A549 (cell line): ENCODE measurements around the gene BACH1. TPM values are rescaled to one million over a fixed set of nuclear protein-coding genes. Genes with fewer than 3 reads are reported as not detected.

Experiments used
- ATAC-seq, 2 experiments: fragments of 200-7000 bp in 1 of 2; fragments of >200 bp in 1 of 2; cut with Nextera tagmentation in 1 of 2; cut with Tn5 transposase in 1 of 2; 3 replicates each; pipeline versions ENCODE4 v1.8.0 to v1.9.1; 2018 to 2020; ENCODE audit warnings: mild to moderate bottlenecking in 1 of 2, moderate library complexity in 1 of 2
- CTCF ChIA-PET: fragments of 300-600 bp; sonication (Branson Sonifier 250); formaldehyde crosslinking; extraction: SDS; loops from one replicate; lab custom pipeline; 2021; ENCODE audit warnings: antibody characterized with exemption, inconsistent platforms; lab: Yijun Ruan, JAX
- POLR2A ChIA-PET: fragments of 350-600 bp; formaldehyde crosslinking; extraction: SDS; loops from one replicate; lab custom pipeline; 2021; ENCODE audit warnings: antibody characterized with exemption, inconsistent platforms; lab: Yijun Ruan, JAX
- DNase-seq, 2 experiments: peaks; one replicate each; pipeline versions ENCODE4 v3.0.0 to v3.0.0-alpha.2; 2011 to 2016; ENCODE audit warnings: low read depth in 1 of 2, low spot score in 1 of 2
- FAIRE-seq: peaks from 2 replicates; lab custom pipeline; 2011; peaks lifted over from hg19 to GRCh38; lab: Jason Lieb, UNC
- H3K27ac ChIP-seq, 2 experiments: fragments of >200 bp; sonication (Bioruptor Twin); formaldehyde crosslinking; 3 replicates each; pipeline ENCODE4 v1.5.1; 2016 to 2017
- H3K4me1 ChIP-seq: fragments of >200 bp; sonication (Bioruptor Twin); formaldehyde crosslinking; 3 replicates; pipeline ENCODE4 v1.6.1; 2016
- H3K4me2 ChIP-seq: fragments of >200 bp; sonication (Bioruptor Twin); formaldehyde crosslinking; 3 replicates; pipeline ENCODE4 v1.6.1; 2016
- H3K4me3 ChIP-seq: fragments of >200 bp; sonication (Bioruptor Twin); formaldehyde crosslinking; 3 replicates; pipeline ENCODE4 v1.5.1; 2016
- H3K9me3 ChIP-seq: fragments of >200 bp; sonication (Bioruptor Twin); formaldehyde crosslinking; 3 replicates; pipeline ENCODE4 v1.6.1; 2016
- BCL3 ChIP-seq: fragments of >200 bp; sonication (Bioruptor Twin); formaldehyde crosslinking; IDR thresholded peaks from 3 replicates; pipeline ENCODE4 v1.6.1; 2016
- CHD2 ChIP-seq: fragments of 150-350 bp; IDR thresholded peaks from 2 replicates; pipeline ENCODE4 v1.6.1; 2014; ENCODE audit warnings: low read length; ENCODE audit not compliant: partially characterized antibody
- ESRRA ChIP-seq: fragments of 150-350 bp; IDR thresholded peaks from 2 replicates; pipeline ENCODE4 v1.6.1; 2014; ENCODE audit warnings: mild to moderate bottlenecking, low read length, borderline replicate concordance
- FOSB ChIP-seq: fragments of 250-450 bp; sonication (Bioruptor Pico); IDR thresholded peaks from 2 replicates; pipeline ENCODE4 v1.5.0; 2020; ENCODE audit warnings: mild to moderate bottlenecking, moderate library complexity
- FOXS1 ChIP-seq: fragments of 250-450 bp; sonication (Bioruptor Pico); IDR thresholded peaks from 2 replicates; pipeline ENCODE4 v1.5.0; 2020; ENCODE audit warnings: mild to moderate bottlenecking, moderate library complexity
- HOXB13 ChIP-seq: fragments of 250-450 bp; sonication (Bioruptor Pico); IDR thresholded peaks from 2 replicates; pipeline ENCODE4 v1.5.0; 2020; ENCODE audit warnings: low read depth, mild to moderate bottlenecking, moderate library complexity
- KDM1A ChIP-seq: fragments of 200-600 bp; sonication (generic); IDR thresholded peaks from 2 replicates; pipeline ENCODE4 v1.6.1; 2016; ENCODE audit warnings: low read depth, mild to moderate bottlenecking
- KDM5A ChIP-seq: fragments of 200-600 bp; sonication (generic); IDR thresholded peaks from 2 replicates; pipeline ENCODE4 v1.6.1; 2016; ENCODE audit warnings: antibody characterized with exemption, mild to moderate bottlenecking
- NFE2L2 ChIP-seq: fragments of 150-350 bp; conservative IDR thresholded peaks from 2 replicates; pipeline ENCODE4 v1.6.1; 2014; ENCODE audit warnings: low read length
- RAD21 ChIP-seq, 2 experiments: fragments of >200 bp in 1 of 2; sonication (Bioruptor Twin) in 1 of 2; formaldehyde crosslinking in 1 of 2; IDR thresholded peaks in 1 of 2; conservative IDR thresholded peaks in 1 of 2; 2 replicates in 1 of 2; 3 replicates in 1 of 2; pipeline ENCODE4 v1.6.1; 2012 to 2018; ENCODE audit warnings: inconsistent platforms in 1 of 2
- SMC3 ChIP-seq: fragments of >200 bp; sonication (Bioruptor Twin); formaldehyde crosslinking; IDR thresholded peaks from 3 replicates; pipeline ENCODE4 v1.6.1; 2018; ENCODE audit warnings: inconsistent platforms
- USF2 ChIP-seq: fragments of 450-650 bp; IDR thresholded peaks from 2 replicates; pipeline ENCODE4 v1.6.1; 2014; ENCODE audit warnings: antibody characterized with exemption
- ZFP36 ChIP-seq: fragments of 450-650 bp; IDR thresholded peaks from 2 replicates; pipeline ENCODE4 v1.6.1; 2014; ENCODE audit warnings: borderline replicate concordance; ENCODE audit not compliant: partially characterized antibody
- WGBS: methylation state at CpG from one replicate; pipeline ENCODE4 v1.1.6; 2017; ENCODE audit errors: missing lambda C conversion rate; 5-methylcytosine and 5-hydroxymethylcytosine counted together
- polyA plus RNA-seq, 4 experiments: library from polyadenylated mRNA; depleted of rRNA in 3 of 4; stranded (reverse); fragments of >200 nt; fragmentation: RNase III in 1 of 4; extraction: RNeasy Plus Mini Kit Qiagen cat#74134 plus additional on column Dnase treatment in 1 of 4; gene quantifications; 2 replicates in 3 of 4; 3 replicates in 1 of 4; pipeline ENCODE4 v1.2.3, GENCODE V29; 2011 to 2017
- TF ChIP-seq, protein P1 (sequence below): fragments of 200-600 bp; sonication (generic); IDR thresholded peaks from 2 replicates; pipeline ENCODE4 v1.6.1; 2016; ENCODE audit warnings: antibody characterized with exemption, mild to moderate bottlenecking, moderate library complexity
- TF ChIP-seq, protein P2 (sequence below): fragments of 250-450 bp; sonication (Bioruptor Pico); IDR thresholded peaks from 2 replicates; pipeline ENCODE4 v1.5.0; 2020; ENCODE audit warnings: low read depth, mild to moderate bottlenecking, moderate library complexity

BACH1 gene
- polyA plus RNA-seq, 2 of the 4 experiments (the other 2 are of a cell fraction): 5.0 to 21.4 TPM

DNA sequence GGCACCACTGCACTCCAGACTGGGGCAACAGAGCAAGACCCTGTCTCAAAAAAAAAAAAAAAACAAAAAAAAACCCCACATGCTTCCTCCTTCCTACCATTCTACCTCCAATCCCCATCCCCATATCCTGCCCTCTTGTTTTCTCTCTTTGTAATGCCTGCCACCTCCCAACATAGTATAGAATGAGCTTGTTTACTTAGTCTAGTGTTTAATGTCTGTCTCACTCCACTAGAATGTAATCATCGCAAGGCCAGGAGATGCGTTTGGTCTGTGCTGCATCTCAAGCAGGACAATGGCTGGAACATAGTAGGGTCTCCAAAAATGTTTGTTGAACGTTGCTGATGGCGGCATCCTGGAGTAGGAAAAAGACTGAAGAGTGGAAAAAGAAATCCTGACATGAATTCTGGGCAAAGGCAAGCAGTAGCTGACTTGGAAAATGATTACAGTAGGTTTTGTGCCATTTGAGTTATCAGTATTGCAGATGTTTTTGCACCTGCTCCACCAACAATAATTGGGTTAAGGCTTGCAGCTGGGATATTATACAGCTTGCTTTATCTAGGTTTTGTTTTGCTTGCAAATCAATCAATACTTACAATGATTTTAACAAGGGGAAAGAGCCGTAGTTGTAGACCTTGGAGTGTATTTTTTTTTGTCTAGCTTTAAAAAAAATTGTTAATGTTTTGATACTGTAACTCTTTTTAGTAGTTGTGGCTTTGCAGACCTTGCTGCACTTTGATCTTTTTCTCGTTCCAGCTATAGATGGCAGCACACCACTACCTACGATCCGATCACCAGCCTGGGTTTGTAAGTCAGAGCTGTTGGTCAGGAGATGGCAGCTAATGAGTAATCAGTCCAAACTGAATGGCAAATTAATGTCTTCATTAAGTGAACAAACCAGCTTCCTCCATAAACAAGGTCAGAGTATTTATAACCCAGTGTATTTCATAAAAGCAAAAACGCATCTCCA, 62.4 kb downstream of the BACH1 start:
- TF ChIP-seq NFE2L2 (no peak), HOXB13 (CRISPR knock-in tag) (no peak), FOXS1 (CRISPR knock-in tag) (no peak), KDM1A (no peak), BCL3 (no peak), RAD21 (conservative IDR thresholded peaks at IDR 0.05 in 1 of 2, IDR thresholded peaks at IDR 0.05 in 1 of 2) (no peak), KDM5A (no peak)
- TF ChIP-seq, protein P1, sequence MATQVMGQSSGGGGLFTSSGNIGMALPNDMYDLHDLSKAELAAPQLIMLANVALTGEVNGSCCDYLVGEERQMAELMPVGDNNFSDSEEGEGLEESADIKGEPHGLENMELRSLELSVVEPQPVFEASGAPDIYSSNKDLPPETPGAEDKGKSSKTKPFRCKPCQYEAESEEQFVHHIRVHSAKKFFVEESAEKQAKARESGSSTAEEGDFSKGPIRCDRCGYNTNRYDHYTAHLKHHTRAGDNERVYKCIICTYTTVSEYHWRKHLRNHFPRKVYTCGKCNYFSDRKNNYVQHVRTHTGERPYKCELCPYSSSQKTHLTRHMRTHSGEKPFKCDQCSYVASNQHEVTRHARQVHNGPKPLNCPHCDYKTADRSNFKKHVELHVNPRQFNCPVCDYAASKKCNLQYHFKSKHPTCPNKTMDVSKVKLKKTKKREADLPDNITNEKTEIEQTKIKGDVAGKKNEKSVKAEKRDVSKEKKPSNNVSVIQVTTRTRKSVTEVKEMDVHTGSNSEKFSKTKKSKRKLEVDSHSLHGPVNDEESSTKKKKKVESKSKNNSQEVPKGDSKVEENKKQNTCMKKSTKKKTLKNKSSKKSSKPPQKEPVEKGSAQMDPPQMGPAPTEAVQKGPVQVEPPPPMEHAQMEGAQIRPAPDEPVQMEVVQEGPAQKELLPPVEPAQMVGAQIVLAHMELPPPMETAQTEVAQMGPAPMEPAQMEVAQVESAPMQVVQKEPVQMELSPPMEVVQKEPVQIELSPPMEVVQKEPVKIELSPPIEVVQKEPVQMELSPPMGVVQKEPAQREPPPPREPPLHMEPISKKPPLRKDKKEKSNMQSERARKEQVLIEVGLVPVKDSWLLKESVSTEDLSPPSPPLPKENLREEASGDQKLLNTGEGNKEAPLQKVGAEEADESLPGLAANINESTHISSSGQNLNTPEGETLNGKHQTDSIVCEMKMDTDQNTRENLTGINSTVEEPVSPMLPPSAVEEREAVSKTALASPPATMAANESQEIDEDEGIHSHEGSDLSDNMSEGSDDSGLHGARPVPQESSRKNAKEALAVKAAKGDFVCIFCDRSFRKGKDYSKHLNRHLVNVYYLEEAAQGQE: no peak
- FAIRE-seq (no peak), ATAC-seq (no peak), DNase-seq (peak in 1 of 2 experiments; percentile 12)
- 68% methylated on average over 9 of the region's 9 CpGs for WGBS
- H3K9me3 ChIP-seq: no peaks in the 10 kb centered on the region
- H3K4me2 ChIP-seq: no peak overlapping the region
- no peak overlapping the region for H3K27ac ChIP-seq
- POLR2A ChIA-PET: interaction anchor here (0.7 kb wide), 1 partner anchor 227 kb away, joined by 8 read pairs; no protein-coding TSS in a partner anchor
- H3K4me1 ChIP-seq: no peaks in the 10 kb centered on the region
- CTCF ChIA-PET: interaction anchor here (0.6 to 3.1 kb wide), 8 partner anchors 9 to 273 kb away, joined by 3 to 15 read pairs (median 4); no protein-coding TSS in a partner anchor
- H3K4me3 ChIP-seq: no peak overlapping the region

GRCh38 chr21:29362758-29363157, 64.0 kb downstream of the BACH1 start:
- no peak overlapping the region for H3K4me3 ChIP-seq
- FAIRE-seq (no peak), ATAC-seq (no peak), DNase-seq (no peak)
- ChIA-PET POLR2A (no interaction called here), CTCF (interaction anchor here (1.0 kb wide), 1 partner anchor 9 kb away, joined by 4 read pairs; no protein-coding TSS in a partner anchor)
- WGBS: 91% methylated on average over 3 of the region's 3 CpGs
- H3K4me2 ChIP-seq: no peak overlapping the region
- H3K4me1 ChIP-seq: no peaks in the 10 kb centered on the region
- H3K27ac ChIP-seq: no peak overlapping the region
- no peak for TF ChIP-seq ESRRA
- no peak for TF ChIP-seq CHD2
- TF ChIP-seq ZFP36: no peak
- TF ChIP-seq, protein P2, sequence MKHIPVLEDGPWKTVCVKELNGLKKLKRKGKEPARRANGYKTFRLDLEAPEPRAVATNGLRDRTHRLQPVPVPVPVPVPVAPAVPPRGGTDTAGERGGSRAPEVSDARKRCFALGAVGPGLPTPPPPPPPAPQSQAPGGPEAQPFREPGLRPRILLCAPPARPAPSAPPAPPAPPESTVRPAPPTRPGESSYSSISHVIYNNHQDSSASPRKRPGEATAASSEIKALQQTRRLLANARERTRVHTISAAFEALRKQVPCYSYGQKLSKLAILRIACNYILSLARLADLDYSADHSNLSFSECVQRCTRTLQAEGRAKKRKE: no peak
- TF ChIP-seq USF2: no peak
- TF ChIP-seq FOSB: no peak
- TF ChIP-seq RAD21 (conservative IDR thresholded peaks at IDR 0.05 in 1 of 2, IDR thresholded peaks at IDR 0.05 in 1 of 2): no peak
- no peak for TF ChIP-seq SMC3
- H3K9me3 ChIP-seq: no peaks in the 10 kb centered on the region
